ENCODE results near the gene TSPAN6.

Gene TSPAN6

DNA sequence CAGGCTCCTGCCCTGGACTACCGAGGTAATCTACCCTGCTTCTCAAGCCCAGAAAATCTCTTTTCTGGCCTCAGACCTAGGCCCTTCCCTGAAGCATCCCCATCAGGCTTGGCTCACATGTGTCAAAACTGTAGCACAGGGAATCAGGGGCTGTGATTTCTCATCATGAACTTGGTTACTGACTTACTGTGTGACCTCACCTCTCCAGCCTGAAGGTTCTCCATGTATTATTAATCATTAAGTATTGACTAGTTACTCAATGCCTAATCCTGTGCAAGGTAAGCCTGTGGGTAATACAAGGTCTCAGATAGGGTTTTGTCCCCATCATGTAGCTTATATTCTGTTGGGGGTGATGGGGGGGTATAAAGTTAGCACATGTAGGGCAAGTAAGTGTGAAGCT is 14.2 kb upstream of the TSPAN6 start:
- ATAC-seq: no peak
- TF ChIP-seq ZFP3 (CRISPR knock-in tag; IDR thresholded peaks at IDR 0.05) (no peak), ISL1 (CRISPR knock-in tag; IDR thresholded peaks at IDR 0.05) (no peak), ESRRG (CRISPR knock-in tag; IDR thresholded peaks at IDR 0.05) (no peak), SNAI2 (CRISPR knock-in tag; IDR thresholded peaks at IDR 0.05) (no peak), ZNF565 (CRISPR knock-in tag; conservative IDR thresholded peaks at IDR 0.05; ENCODE audit: low read depth) (no peak), ZNF8 (CRISPR knock-in tag; IDR thresholded peaks at IDR 0.05) (no peak), RARB (CRISPR knock-in tag; IDR thresholded peaks at IDR 0.05) (no peak), ARNTL (CRISPR knock-in tag; IDR thresholded peaks at IDR 0.05; ENCODE audit: borderline replicate concordance, low read depth) (no peak), ZFP30 (CRISPR knock-in tag; IDR thresholded peaks at IDR 0.05) (no peak)
- TF ChIP-seq, protein P1, sequence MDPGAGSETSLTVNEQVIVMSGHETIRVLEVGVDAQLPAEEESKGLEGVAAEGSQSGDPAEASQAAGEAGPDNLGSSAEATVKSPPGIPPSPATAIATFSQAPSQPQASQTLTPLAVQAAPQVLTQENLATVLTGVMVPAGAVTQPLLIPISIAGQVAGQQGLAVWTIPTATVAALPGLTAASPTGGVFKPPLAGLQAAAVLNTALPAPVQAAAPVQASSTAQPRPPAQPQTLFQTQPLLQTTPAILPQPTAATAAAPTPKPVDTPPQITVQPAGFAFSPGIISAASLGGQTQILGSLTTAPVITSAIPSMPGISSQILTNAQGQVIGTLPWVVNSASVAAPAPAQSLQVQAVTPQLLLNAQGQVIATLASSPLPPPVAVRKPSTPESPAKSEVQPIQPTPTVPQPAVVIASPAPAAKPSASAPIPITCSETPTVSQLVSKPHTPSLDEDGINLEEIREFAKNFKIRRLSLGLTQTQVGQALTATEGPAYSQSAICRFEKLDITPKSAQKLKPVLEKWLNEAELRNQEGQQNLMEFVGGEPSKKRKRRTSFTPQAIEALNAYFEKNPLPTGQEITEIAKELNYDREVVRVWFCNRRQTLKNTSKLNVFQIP (CRISPR knock-in tag; IDR thresholded peaks at IDR 0.05; ENCODE audit: borderline replicate concordance, low read depth): no peak
- TF ChIP-seq, protein P2, sequence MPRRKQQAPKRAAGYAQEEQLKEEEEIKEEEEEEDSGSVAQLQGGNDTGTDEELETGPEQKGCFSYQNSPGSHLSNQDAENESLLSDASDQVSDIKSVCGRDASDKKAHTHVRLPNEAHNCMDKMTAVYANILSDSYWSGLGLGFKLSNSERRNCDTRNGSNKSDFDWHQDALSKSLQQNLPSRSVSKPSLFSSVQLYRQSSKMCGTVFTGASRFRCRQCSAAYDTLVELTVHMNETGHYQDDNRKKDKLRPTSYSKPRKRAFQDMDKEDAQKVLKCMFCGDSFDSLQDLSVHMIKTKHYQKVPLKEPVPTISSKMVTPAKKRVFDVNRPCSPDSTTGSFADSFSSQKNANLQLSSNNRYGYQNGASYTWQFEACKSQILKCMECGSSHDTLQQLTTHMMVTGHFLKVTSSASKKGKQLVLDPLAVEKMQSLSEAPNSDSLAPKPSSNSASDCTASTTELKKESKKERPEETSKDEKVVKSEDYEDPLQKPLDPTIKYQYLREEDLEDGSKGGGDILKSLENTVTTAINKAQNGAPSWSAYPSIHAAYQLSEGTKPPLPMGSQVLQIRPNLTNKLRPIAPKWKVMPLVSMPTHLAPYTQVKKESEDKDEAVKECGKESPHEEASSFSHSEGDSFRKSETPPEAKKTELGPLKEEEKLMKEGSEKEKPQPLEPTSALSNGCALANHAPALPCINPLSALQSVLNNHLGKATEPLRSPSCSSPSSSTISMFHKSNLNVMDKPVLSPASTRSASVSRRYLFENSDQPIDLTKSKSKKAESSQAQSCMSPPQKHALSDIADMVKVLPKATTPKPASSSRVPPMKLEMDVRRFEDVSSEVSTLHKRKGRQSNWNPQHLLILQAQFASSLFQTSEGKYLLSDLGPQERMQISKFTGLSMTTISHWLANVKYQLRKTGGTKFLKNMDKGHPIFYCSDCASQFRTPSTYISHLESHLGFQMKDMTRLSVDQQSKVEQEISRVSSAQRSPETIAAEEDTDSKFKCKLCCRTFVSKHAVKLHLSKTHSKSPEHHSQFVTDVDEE (CRISPR knock-in tag; IDR thresholded peaks at IDR 0.05): no peak
- TF ChIP-seq, protein P3, sequence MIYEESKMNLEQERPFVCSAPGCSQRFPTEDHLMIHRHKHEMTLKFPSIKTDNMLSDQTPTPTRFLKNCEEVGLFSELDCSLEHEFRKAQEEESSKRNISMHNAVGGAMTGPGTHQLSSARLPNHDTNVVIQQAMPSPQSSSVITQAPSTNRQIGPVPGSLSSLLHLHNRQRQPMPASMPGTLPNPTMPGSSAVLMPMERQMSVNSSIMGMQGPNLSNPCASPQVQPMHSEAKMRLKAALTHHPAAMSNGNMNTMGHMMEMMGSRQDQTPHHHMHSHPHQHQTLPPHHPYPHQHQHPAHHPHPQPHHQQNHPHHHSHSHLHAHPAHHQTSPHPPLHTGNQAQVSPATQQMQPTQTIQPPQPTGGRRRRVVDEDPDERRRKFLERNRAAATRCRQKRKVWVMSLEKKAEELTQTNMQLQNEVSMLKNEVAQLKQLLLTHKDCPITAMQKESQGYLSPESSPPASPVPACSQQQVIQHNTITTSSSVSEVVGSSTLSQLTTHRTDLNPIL (CRISPR knock-in tag; IDR thresholded peaks at IDR 0.05; ENCODE audit: low read depth): no peak
- TF ChIP-seq, protein P4, sequence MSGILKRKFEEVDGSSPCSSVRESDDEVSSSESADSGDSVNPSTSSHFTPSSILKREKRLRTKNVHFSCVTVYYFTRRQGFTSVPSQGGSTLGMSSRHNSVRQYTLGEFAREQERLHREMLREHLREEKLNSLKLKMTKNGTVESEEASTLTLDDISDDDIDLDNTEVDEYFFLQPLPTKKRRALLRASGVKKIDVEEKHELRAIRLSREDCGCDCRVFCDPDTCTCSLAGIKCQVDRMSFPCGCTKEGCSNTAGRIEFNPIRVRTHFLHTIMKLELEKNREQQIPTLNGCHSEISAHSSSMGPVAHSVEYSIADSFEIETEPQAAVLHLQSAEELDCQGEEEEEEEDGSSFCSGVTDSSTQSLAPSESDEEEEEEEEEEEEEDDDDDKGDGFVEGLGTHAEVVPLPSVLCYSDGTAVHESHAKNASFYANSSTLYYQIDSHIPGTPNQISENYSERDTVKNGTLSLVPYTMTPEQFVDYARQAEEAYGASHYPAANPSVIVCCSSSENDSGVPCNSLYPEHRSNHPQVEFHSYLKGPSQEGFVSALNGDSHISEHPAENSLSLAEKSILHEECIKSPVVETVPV (CRISPR knock-in tag; IDR thresholded peaks at IDR 0.05): no peak

DNA sequence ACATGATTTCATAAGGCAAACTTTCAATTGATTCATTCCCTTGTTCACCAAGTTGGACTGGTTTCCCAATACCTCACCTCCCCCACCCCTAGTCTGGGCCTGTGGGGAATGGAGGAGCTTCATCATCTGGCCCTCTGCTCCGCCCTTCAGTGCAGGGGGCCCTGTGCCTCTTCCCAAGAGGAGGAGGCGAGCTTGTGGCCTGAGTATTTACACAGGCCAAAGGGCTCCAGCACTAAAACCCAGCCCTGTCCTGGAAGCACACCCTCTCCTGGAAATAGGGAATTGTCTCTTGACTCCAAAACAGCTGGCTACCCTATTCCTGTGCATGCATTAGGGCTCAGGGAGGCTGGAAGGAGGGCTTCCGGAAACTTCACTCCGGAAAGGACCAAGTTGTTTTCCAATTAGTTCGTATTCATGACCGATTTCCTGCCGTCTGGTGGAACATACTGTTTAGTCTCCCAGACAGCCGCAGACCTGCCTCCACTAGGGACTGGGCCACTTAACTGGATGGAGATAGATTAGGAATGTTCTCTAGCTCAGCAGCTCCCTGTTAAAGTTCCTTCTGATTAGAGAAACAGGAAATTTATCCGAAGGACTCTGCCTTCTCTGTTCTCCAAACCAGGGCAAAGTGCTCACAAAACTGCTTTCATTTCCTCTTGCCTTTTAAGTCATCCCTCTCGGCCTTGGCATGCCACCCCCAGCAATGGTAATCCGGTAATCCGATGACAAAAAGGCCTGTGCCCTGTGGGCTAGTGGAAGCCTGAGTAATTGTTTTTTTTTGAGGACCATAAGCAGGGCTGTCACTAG is 13.1 kb upstream of the TSPAN6 start:
- TF ChIP-seq RARB (CRISPR knock-in tag; IDR thresholded peaks at IDR 0.05): no peak
- TF ChIP-seq, protein P1 (CRISPR knock-in tag; IDR thresholded peaks at IDR 0.05; ENCODE audit: borderline replicate concordance, low read depth): no peak
- TF ChIP-seq SNAI2 (CRISPR knock-in tag; IDR thresholded peaks at IDR 0.05): no peak
- TF ChIP-seq GLIS3 (CRISPR knock-in tag; IDR thresholded peaks at IDR 0.05): no peak
- no peak for TF ChIP-seq ZNF565 (CRISPR knock-in tag; conservative IDR thresholded peaks at IDR 0.05; ENCODE audit: low read depth)
- TF ChIP-seq, protein P4 (CRISPR knock-in tag; IDR thresholded peaks at IDR 0.05): no peak
- TF ChIP-seq BACH2 (CRISPR knock-in tag; IDR thresholded peaks at IDR 0.05; ENCODE audit: borderline replicate concordance): no peak
- no peak for TF ChIP-seq ZFP3 (CRISPR knock-in tag; IDR thresholded peaks at IDR 0.05)
- TF ChIP-seq ISL1 (CRISPR knock-in tag; IDR thresholded peaks at IDR 0.05): no peak
- no peak for TF ChIP-seq ZFP30 (CRISPR knock-in tag; IDR thresholded peaks at IDR 0.05)
- TF ChIP-seq PPARA (CRISPR knock-in tag; IDR thresholded peaks at IDR 0.05; ENCODE audit: borderline replicate concordance): no peak
- TF ChIP-seq, protein P2 (CRISPR knock-in tag; IDR thresholded peaks at IDR 0.05): no peak
- no peak for TF ChIP-seq OSR1 (CRISPR knock-in tag; IDR thresholded peaks at IDR 0.05)
- ATAC-seq: no peak

Measured in SK-N-SH treated with all-trans-retinoic acid at 6 μM for 48 hours (cell line).